HG03025 (cell line): ENCODE data around the gene ZNF638.
"Not testable (repeated sequence)": the region's sequence is repeated elsewhere in the genome, so short reads cannot be mapped to it uniquely, and the experiment has no call there.

Experiments
- ATAC-seq: cut with Tn5 transposase; IDR thresholded peaks from one replicate; pipeline ENCODE4 v1.9.1; 2021; ENCODE audit warnings: mild to moderate bottlenecking, moderate library complexity; ENCODE audit not compliant: unreplicated experiment, low FRiP score

ZNF638 gene

DNA sequence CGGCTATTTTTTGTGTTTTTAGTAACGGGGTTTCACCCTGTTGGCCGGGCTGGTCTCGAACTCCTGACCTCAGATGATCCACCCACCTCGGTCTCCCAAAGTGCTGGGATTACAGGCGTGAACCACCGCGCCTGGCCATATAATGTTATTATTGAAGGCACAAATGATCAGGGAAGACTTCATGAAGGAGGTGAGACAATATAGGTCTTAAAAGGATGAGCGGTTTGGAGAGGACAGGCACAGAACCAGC, 326 bp upstream of the ZNF638 start:
- ATAC-seq: not testable (repeated sequence)

DNA sequence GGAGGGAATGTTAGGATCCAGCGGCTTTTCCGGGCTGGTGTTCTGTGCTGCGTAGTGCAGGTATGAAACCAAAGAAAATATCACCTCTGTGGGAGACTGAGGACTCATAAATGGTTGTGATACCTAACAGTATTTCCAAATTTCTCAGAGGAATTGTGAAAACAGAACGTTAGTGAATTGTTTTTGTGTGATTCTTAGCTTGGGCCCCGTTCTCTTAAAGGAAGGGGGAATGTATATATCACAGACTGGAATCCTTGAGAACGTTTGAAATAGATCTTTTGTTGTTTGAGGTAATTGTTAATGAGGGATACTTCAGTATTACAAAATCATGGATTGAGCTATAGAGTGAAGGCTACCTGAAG, 834 bp downstream of the ZNF638 start:
- no peak for ATAC-seq

DNA sequence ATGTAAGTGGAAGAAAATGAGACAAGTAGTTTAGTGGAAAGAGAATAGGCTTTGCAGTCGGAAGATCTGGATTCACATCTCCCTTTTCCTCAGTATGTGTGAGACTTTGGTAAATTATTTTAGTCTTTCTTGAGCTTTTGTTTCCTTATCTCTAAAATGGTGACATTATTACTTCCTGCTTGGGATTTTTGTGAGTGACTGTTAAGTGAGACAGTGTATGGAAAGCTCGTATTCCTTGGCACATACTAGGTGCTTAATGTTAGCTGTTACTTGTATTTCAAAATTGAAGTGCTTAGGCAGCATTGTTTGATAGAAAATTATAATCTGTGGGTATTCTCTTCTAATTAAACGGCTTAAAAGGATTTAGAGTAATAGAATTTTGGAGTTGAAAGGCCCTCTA, 2.0 kb downstream of the ZNF638 start:
- no peak for ATAC-seq

DNA sequence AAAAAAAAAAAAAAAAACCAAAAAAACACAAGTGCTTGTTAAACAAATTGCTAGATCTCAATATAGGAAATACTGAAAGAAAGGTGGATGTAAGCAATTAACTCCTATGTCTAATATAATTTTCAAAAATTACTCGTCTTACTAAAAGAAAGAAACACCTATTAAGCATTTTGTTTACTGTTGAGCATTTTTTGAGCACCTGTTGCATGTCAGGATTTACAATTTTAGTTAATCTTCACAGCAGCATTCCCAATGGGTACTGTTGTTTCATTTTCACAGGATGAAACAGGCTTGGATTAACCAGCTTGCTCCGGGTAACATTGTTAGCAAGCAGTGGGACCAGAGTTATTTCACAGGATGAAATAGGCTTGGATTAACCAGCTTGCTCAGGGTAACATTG, 4.8 kb downstream of the ZNF638 start:
- no peak for ATAC-seq

DNA sequence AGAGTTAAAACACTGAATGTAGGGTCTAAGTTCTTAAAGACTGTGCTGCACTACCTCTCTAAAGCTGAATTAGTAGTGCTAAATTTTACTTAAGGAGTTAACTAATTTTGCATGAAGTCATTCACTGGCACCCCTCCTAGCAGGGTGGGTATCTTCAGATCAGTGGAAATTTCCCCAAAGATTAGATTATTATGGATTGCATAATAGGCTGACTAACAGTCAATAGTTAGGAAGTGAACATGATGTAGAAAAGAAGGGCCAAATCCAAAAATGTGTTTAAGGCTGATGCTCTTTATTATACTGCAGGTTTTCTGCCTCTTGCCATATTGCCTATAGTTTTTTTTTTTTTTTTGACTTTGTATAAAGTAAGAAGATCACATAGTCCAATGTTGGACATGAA, 5.2 kb downstream of the ZNF638 start:
- no peak for ATAC-seq

DNA sequence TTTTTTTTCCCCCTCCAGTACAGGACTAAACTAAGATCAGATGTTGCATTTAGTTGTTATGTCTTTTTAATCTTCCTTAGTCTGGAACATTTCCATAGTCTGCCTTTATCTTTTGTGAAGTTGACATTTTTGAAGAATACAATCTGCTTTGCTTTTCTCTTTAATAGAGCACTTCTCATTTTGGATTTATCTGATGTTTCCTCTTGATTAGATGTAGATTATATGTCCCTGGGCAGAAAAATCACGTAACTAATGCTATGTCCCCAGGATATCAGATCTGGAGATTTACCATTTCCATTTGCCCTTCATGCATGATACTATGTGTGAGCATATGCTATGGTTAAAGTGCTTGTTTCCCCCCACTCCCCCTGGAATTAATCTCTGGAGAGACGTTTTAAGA, 6.2 kb downstream of the ZNF638 start:
- no peak for ATAC-seq

DNA sequence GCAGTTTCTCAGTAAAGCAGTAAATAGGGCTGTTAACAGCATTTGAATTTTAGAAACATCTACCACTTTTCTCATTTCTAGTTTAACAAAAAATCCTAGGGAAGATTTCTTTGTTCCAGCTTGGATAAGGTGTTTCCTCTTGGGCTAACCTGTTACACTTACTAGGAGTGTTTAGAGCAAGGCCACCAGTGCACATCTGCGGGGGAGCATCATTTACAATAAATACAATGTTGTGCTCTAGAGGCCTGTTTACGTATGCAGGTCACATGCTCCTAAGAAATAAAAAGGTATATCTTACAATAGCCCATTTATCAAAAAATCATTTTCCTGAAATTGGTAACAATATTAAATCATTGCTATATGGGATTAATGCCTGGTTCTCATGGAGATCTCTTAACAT, 8.1 kb downstream of the ZNF638 start:
- ATAC-seq: no peak

DNA sequence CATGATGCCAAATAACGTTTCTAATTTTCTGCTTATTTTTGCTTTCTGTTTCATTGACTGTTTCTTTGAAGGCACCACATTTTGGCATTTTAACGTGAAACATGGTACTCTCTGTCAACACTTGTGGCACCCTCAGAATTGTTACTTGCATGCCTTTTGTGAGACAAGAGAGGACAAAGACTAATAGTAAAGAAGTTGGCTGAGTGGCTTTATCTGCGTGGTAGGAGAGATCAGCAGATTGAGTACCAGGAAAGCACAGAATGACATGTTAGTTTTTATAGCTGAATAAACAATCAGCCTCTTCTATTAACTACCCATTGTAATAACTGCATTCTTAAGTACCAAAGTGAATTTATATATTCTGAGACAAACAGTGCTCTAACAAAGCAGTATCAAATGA, 8.6 kb downstream of the ZNF638 start:
- ATAC-seq: no peak

DNA sequence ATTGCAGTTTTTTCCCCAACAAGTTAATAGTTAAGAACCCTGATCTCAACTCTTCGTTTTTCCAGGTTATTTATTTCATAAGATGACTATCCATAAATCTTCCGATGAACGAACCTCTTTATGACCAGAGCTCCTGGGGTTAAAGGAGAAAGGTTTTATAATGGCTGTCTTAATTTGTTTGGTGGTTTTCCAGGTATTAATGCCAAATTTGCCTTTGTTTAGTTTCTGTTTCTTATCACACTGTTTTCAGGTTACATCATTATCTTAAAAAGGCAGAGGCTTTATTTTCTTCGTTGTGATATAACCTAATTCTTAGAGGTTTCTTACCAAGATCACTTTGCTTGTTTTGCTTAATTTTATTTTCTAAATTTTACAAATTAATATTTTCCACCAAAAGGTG, 10.1 kb downstream of the ZNF638 start:
- no peak for ATAC-seq

DNA sequence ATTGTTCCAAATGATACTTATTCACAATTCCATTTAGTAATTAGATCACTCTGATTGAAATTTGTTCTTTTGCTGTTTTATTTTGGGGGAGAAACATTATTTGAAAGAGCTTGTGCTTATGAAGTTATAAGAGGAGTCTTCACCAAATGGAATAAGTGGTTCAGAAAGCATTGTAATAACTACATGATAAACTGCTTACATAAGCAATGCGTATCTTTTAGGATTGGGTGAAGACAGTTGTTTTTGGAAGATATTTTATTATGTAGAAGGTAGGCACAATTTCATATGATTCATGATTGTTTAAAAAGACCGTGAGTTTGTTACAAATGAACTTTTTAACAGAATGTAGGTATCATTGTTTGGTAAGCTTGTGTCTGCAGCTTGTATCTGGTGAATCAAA, 14.5 kb downstream of the ZNF638 start:
- ATAC-seq: no peak

DNA sequence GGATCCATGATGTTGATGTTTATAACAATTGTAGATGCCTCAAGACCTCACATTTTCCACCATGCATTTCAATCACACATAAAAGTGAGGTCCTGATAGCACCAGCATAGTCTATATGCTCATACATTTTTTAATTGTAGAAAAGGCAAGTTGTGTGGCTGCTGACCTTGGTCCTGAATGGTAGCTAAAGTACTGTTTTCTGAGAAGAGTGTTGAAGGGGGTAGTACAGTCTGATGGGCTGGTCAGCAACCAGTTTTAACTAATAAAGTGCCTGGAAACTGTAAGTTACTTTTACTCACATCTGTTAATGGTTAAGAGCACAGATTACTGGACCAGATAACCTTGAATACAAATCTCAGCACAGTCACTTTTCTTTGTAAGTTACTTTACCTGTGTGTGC, 15.9 kb downstream of the ZNF638 start:
- no peak for ATAC-seq

DNA sequence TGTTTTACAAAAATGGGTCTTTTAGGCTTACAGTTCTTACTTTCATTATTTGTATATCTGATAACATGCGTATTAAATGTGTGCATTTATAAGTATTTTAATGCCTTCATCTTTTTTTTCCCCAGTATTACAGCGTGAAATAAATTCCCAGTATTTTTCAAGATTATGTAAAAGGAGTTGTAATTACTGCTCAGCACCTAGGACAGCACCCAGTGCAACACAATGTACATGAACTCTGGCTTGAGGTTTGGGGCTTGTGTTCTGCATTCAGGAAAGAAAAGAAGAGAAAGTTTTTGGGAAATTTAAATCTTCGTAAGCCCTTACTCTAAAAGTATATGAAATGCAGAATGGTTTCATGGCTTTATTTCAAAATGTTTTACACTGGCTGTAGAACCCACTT, 16.7 kb downstream of the ZNF638 start:
- no peak for ATAC-seq

DNA sequence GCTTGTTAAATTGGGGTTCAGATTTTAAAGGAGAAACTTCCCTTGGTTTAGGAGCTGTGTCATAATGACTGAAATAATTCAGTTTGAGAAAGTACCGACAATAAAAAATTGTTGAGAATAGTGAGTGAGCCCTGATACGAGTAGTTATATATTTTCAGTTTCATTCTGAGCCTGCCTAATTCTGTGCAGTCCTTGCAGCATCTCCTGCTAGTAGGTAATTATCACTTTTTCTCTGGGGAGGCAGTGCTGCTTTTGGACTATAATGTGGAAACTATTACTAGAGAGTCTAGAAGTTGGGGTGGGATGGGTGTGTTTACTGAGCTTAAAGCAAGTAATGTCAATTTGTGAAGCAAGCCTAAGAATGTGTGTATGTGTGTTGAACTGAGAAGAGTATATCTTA, 21.7 kb downstream of the ZNF638 start:
- peak; percentile 68 for ATAC-seq

DNA sequence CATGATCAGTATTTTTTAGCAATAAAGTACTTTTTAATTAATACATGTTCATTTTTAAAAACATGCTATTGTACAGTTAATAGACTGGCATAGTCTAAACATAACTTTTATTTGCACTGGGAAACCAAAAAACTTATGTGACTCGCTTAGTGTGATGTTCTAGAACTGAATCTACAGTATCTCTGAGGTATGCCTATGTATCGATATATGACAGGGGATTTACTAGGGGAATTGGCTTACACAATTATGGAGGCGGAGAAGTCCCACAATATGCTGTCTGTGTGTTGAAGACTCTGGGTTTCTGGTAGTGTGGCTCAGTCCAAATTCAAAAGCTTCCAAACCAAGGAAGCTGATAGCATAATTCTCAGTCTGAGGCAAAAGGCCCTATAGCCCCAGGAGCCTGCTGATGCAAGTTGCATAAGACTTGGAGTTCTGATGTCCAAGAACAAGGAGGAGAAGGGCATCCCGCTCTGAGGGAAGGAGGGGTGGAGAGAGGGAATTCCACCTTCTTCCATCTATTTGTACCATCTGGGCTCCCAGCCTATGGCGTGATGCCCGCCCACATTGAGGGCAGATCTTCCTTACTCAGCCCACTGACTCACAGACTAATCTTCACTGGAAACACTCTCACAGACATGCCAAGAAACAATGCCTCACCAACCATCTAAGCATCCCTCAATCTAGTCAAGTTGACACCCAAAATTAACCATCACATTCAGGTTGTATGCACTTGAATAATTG, 27.5 kb downstream of the ZNF638 start:
- ATAC-seq: no peak

DNA sequence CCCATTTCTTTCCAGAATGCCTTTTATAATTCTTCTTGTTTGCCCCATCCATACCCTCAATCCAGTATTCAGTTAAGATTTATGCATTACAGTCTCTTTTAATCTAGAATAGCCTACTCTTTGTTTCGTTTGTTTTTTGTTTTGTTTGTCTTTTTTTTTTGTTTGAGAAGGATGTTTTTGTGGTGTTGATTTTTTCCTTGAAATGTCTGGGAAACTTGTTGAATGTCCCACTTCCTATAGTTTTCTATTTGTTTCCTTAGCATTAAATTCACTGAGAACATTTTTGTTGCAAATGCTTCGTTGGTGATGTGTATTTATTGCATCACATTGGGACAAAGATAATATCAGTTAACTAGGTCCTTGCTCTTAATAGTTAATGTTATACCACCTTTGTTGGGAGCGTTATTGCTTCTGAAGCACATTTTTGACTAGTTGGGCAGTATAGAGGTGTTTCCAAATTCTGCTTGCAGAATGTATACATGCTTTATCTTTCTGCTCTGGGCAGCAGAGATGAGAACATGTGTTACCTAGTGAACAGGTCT, 28.9 kb downstream of the ZNF638 start:
- ATAC-seq: no peak

DNA sequence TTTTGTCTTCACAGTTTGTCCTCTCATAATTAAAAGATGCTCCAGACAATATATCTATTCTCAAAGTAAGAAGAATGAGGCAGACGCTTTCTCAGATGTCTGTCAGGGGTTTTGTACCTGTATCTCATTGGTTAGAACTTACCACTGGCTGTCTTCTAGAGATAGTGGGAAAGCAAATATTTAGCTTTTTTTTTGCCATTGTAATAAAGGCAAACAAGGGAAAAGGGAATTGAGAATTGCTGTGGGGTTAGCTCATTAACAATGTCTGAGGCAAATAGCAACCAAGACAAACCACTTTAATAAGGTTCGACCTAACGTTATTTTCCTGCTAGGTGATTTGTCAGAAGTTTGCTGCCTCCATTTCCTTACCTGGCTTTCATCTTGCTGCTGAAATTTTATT, 30.0 kb downstream of the ZNF638 start:
- ATAC-seq: no peak

DNA sequence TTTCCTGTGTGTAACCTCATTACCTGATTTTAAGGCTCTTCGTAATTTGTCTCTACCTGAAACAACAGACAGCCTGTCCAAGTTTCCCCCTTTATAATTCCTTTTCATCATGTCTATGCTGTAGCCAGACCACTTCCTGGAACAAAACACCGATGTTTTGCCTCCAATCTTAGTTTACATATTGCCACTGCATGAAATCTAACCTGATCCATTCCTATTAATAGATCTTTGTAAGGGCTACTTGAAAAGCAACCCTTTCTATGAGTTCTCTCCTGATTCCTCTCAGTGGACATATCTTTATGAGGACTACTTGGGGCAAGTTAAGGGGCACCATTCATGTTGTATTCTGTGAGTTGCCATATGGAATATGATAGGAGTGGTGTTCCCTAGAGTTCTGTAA, 30.9 kb downstream of the ZNF638 start:
- ATAC-seq: no peak

DNA sequence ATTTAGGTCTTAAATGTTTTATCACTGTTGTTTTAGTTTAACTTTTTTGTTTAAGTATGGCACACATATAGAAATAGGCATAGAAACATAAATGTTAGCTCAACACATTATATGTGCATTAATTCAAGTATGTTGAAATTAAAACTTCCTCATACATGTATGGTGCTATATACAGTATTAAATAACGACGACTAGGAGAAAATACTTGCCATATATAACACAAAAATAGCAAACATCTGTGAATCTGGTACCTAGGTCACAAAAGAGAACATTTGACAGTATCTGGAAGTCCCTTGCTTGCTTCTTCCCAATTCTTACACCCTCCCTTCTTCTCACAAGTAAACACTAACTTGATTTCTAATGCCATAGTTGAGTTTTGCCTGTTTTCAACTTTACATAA, 38.4 kb downstream of the ZNF638 start:
- no peak for ATAC-seq

DNA sequence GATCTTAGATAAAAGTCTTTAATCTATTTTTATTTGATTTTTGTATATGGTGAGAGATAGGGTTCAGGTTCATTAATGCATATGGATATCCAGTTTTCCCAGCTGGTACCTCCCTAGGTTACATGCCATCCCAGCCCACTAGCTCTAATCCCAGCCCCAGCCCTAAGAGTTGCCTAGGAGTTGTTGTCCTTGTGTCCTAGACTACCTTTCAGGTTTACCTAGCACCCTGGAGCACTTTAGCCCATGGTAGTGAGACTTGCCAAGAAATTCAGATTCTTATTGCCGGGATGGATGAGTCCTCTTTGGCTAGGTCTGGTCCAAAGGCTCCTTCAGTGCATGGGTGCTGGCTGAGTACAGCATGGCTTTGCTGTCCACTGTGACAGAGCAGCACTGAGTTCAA, 40.5 kb downstream of the ZNF638 start:
- no peak for ATAC-seq

DNA sequence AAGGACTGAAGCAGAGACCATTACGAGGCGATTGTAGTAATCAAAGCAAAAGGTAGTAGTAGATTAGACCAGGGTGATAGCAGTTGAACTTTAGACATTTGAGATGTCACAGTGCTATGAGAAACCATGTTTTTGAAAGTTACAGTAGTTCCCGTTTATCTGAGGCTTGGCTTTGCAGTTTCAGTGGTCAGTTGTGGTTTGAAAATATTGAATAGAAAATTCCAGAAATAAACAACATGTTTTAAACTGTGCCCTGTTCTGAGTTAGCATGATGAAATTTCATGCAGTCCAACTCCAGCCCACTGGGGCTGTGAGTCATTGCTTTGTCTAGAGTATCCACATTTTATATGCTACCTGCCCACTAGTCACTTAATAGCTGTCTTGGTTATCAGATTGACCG, 47.5 kb downstream of the ZNF638 start:
- no peak for ATAC-seq

DNA sequence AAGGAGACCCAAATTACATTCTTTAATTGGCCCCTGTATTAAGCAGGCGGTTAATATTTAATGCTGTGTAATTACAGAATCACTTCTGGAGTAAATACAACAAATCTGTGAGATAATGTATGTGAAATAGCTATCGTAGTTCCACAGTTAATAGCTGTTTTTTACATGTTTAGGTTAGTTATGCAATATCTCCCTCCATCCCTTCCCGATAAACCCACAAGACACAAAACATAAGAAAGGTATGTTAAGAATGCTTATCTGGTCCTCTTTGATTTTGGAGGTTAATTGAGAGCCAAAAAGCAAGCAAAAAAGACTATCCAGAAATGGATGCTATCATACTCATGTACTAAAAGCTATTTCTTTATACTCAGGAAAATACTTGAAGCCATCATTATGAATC, 49.1 kb downstream of the ZNF638 start:
- no peak for ATAC-seq

DNA sequence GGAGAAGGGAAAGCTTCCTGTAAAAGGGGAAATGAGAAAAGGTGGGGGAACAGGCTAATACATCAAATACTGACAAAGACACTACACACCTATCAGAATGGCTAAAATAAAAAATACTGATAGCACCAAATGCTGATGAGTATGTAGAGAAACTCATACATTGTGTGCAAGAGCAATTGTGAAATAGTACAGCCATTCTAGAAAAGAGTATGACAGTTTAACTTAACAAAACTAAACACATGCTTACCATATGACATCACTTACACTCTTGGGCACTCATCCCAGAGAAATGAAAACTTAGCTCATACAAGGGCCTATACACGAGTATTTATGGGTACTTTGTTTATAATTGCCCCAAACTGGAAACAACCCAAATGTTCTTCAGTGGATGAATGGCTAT, 53.4 kb downstream of the ZNF638 start:
- no peak for ATAC-seq

DNA sequence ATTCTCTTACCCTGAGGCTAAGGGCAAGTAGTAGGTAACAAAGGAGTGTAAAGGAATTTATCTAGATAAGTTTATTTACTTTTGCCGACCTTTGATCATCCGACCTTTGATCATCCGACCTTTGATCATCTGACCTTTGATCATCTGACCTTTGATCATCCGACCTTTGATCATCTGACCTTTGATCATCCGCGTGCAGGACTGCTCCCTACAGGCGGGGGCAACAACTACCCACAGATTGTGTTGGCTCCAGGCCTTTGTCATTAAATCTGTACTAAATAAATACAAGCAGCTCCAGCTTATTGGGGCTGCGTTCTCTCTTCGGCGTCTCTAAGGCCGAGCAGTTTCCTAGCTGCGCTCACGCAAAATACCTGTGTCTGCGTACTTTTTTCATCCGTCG, 56.6 kb downstream of the ZNF638 start:
- ATAC-seq: no peak
